Activated CD8-positive, alpha-beta memory T cell treated with anti-CD3 and anti-CD28 coated beads for 24 hours (primary cell): ENCODE results near the gene WWOX.

ENCODE experiments used
- DNase-seq: peaks from one replicate; pipeline ENCODE4 v3.0.0-alpha.2; 2020

The WWOX gene

DNA sequence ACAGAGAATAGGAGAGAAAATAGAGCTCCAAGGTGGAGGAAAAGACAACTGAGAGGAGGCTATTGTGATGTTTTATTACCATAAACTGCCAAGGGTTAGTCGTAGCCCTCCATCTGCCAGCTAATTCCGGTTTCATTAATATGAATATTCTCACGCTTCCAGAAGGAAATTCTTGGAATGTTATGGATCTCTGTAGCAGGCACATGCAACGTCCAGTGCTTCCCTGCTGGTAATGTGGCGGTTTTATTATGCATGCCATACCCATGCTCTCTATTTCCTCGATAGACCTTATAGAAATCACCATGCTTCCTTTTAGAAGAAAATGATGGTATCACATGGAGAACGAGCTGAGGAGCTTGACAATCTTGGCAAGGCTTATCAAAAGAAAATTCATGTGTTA is 1037.5 kb downstream of the WWOX start:
- DNase-seq, result peak; percentile 37

DNA sequence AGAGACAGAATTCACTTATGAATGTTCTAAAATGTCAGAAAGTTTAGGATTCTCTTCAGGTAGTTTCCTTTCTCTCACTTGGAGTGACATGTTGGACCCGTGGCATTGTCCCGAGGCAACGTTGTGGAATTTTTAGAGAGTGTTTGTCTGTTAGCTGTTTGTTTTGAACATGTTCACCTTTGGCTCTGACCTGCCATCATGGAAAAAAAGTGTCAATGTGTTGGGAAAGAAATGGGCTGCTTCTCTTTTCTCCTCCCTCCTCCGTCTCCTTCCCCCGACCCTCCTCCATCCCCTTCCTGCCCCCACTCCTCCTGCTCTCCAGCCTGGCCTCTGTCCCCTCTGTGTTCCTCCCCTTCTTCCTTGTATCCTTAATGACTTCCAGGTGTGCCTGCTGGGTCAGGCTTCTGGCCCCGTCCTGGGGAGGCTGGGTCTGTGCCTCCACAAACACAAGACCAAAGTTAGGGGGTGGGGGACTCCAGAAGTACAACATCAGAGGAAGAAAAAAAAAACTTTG is 1038.0 kb downstream of the WWOX start:
- no peak for DNase-seq

DNA sequence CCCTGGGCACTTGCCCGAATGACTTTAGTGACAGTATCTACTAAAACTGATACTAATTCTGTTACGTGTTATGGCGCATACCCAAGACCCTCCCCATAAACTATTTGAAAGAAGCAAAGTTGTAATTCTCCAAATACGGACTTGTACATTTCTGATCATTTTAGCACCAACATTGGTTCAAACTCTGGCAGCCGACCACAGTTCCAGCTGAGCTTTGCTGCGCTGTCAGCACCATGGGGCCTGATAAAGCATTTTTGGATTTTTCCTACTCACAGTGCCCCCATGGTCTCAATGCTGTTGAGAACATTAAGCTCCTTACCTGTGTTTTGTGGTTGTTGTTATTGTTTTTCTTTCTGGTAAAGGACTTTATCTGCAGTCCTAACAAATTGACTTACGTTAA is 1040.3 kb downstream of the WWOX start:
- DNase-seq, result no peak

DNA sequence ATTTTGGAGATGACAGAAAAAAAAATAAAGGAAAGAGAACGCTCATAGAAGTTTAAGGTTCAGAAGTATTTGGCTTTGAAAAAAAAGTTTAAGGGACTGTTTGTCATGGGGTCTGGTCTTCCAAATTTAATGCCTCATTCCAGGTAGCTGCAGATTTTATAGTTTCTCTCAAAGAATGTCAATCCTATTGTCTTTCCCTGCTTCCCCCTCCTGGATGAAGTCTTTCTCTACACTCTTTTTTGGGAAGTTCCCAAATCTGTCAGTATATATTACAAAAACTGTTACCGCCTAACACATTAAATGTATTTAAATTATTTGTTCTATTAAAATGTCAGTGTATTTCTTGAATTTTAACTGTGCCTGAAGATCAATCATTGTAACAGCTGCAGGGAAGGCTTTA is 1043.6 kb downstream of the WWOX start:
- DNase-seq, result no peak

DNA sequence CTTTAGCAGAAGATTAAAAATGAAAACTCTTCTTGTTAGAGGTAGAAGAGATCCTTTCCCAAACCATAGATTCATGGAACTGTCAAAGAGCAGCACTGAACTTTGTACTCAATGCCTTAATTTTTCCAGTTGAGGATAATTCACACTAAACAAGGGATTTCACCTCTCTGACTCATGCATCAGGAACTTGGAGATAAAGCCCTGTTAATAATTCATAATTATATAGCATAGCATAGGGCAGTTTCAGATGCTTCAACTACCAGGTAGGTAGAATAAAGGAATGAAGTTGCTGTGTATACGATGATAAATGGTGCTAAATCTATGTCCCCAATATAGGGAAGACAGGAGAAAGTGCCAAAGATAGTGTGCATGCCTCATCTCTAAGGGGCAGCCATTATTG is 1050.7 kb downstream of the WWOX start:
- DNase-seq, result no peak

DNA sequence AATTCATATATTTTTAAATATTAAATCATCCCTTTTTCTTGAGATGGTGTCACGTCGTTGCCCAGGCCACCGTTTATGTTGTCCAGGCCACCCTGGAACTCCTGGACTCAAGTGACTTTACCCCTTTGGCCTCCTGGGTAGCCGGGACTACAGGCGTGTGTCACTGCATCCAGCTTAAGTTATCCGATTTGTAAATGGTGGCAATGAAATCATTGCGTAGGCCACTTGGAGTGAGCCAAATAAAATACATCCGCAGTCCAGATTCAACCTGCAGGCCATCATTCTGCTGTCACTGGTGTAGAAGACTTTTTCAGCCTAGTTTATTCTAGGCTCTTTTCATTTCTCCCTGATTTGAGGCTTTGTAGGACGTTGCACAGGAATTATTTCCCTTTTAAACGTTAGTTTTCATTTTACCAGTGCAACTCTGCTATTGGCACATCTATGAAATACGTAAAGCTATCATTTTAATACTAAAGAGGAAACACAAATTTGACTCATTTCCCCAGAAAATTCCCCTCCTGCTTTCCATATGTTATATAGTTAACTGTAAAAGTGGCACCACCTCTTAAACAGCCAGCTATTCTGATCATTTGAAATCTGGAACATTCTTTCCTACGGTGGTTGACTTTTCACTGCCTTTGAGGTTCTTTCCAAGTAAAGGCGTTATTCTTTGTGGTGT is 1051.3 kb downstream of the WWOX start:
- DNase-seq, result no peak

DNA sequence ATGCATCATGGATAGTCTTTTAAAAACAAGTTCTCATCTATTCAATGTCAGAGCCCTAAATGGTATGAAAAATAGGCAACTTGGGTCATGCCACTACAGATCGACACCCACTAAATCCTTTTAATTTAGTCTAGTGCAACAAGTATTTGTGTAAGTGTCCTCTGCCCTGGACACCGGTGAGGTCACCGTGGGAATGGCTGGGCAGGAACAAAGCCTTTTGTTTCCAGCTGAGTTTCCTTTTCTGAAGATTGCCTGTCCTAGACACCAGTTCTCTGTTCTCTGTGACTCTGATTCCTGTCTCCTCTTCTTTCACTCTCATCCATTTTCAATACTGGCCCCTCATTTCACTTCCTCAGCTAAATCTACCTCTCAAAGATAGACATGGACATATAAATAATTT is 1054.6 kb downstream of the WWOX start:
- DNase-seq, result no peak

DNA sequence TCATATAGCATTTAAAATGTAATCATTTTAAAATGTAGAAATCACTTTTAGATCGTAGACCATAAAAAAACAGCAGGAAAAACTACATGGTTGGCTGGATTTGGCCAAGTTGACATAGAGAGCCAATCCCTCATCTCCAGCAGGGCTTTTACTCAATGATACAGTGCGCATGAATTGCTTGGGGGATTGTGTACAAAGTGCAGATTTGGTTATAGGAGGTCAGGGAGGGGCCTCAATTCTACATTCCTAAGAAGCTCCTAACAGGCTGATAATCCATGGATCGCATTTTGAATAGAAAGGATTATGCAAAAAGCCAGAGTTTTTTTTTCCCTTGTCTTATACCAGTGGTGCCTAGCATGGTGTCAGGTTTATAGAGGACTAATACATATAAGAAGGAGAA is 1056.0 kb downstream of the WWOX start:
- no peak for DNase-seq

DNA sequence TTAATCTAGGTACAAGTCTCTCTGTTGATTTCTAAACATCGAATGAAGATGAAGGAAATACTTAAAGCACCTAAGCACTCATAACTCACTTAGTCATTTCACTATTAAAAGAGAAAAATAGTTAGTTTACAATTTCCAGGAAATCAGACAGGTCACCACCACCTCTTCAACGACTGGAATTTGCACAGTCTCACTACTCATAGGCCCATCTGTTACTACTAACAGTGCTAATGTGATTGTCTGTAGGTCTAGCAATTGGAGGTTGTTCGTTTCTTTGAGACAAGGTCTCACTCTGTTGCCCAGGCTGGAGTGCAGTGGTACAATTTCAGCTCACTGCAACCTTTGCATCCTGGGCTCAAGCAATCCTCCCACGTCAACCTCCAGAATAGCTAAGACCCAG is 1056.5 kb downstream of the WWOX start:
- DNase-seq, result no peak

DNA sequence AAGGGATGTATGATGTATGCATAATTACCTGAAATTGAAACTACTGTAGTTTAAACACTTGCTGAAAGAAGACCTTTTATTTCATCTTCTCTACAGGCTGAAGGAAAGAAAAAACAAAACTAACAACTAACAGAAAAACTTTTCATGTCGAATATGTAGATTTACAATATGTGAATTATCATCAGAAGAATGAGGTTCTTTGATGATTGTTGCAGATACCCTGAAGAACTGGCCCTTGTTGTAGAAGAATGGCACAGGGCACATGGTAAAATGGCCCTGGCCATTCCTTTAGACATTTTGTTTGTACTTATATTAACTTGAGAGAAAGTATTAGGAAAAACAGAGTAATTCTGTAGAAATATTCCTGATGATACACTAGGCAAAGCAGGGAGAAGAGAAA is 1057.3 kb downstream of the WWOX start:
- no peak for DNase-seq

DNA sequence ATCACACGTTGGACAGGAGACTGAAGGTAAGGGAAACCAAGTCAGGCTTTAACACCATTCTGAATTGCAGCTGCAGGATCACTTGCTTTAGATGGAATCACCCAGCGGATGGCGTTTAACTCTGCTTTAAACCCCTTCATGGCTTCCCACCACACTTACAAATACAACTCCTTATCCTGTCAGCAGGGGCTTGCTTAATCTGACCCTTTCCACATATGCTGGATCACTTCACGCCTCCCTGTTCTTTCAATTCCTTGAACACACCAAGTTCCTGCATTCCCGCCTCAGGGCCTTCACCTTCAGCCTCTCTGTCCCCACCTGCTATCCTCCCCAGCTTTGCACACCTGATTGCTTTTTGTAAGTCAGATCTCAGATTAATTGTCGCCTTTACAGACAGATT is 1058.9 kb downstream of the WWOX start:
- no peak for DNase-seq

DNA sequence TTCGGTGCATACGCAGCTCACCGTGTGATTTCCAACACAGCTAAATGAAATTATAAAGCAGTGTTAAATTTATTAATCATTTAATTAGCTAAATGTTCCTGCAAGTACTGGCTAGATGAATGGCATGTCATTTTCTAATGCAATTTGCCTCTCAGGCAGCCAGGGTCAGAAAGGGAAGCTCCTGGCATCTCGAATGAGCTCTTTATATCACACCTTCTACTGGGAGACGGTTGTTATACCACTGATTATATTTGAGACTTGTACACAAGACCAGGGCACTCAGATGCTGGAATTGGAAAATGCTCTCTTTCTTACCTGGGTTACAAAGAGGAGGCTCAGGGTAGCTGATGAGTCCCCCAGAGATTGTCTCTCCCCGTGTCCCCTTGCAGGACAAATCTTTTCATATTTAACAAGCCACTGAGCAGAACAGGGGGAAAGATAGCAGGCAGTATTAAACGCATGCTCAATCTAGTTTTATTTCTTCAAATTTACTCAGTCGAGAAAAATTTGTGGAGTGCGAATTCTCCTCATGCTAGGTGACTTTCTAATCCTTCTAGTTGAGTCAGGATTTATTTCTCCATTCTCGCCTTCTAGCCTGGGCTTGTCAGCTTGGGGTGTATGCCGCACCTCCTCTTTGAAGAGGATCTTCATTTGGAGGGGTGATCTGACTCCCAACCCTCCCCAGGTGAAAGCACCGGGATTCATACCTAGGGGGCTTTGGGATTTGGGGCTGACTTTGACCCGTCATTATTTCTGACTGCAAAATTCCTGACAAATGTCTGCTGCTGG is 1060.0 kb downstream of the WWOX start:
- no peak for DNase-seq

DNA sequence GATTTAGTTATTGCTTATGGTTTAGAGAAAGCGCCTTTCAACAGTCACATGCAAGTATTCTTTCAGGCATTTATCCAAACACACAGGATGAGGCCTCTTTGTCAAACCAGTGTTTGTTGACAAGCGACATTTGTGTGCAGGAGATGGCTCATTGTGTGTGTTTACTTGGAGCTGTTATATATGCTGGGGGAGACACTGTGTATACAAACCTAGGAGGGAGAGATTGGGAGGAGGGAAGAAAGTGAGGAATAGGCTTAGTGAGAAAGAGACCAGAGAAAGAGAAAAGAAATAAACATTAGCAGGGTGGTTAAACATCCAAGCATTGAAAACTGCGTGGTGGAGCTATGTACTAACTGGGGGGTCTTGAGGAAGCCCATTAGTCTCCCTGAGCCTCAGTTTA is 1063.5 kb downstream of the WWOX start:
- no peak for DNase-seq

DNA sequence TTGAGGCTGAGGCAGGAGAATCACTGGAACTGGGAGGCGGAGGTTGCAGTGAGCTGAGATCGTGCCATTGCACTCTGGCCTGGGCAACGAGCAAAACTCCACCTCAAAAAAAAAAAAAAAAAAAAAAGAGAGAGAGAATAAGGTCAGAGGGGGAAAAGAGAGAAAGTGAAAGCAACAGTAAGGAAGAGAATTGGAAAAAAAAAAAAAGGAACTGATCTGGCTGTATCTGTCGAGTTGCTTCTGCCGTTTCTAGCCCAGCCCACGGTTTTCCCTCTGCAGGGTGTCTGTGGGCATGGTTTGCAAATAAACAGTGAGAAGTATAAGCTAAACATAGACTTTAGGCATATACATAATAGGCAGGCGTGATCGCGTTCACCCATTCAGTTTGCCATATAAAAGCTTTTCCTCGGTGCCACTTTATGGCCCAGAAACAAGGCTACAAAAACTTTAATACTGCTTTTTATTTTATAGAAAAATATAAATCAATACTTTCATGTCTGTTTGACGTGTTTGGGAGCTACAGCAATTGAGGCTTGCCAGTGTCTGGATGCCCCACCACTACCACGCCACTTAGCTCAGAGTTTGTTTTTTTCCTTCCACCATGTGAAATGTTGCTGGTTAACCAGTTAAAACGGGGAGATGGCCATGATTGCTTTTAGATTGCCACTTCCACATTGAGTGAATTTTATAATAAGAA is 1064.4 kb downstream of the WWOX start:
- DNase-seq, result no peak

DNA sequence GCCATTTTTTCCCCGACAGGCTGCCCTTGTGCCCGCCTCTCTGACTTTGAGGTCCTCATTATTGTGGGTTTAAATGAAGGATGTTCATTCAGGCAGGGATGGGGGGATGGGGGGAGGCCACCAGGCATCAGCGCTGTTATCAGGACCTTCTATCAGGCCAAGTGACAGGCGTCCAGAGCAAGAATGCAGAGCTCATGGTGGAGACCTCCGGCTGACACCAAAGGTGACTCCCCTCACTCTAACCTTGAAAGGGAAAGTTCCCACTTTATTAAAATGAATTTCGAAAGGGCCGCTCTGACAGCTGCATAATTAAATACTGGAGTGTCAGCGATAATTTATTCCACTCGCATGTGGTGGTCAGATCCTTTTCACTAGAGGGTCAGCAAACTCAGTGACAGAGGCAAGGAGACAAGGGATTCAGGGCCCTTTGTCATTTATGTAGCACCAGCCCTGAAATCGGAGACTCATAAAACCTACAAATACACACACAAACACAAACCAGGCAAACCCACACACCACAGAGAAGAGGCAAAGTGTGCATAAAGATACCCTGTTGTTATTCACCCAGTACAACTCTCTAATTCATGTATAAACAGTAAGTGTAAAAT is 1065.0 kb downstream of the WWOX start:
- DNase-seq, result no peak

DNA sequence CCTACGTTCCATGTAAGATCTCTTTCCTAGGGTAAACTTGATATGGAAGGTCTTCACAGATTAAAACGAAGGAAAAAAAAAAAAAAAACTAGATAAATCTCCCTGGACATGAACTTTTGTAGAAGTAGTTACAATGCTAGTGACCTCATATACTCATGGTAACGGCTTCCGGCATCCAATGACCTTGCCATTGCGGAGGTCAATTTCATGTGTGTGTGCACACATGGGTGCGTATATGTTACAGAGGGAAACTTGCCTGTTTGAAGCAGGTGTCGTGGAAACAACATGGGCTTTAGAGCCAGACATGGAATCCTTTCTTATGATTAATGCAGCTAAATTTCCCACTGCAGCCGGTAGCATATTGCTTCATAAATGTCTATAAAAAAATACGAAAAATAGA is 1065.6 kb downstream of the WWOX start:
- no peak for DNase-seq

DNA sequence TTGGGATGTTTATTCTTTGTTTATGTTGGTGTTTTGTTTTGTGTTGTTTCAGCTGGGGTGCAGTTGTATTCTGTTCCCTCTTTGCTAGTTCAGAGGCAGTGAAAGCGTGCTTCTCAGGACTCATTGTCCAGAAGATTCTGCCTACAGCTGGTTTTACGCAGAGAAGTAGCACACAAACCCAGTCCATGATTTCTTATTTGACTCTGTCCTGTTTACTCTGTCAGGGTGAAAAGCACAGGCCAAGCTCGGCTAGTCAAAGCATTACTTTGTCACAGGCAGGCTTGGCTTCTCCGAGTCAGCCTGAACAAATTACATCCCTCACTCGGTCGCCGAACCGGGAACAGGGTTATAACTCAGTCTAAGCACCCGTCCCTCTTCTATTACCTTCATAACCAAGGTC is 1066.1 kb downstream of the WWOX start:
- DNase-seq, result no peak

DNA sequence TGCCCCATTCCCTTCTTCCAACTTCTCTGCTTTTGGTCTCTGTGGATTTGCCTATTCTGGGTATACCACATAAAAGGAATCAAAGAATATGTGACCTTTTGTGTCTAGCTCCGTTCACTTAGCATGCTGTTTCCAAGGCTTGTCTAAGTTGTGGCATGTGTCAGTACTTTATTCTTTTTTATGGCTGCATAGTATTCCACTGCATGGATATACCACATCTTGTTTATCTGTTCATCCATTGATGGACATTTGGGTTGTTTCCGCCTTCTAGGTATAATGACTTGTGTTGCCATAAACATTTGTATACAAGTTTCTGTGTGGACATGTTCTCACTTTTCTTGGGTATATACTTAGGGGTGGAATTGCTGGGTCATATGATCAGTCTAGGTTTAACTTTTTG is 1068.4 kb downstream of the WWOX start:
- DNase-seq, result no peak

DNA sequence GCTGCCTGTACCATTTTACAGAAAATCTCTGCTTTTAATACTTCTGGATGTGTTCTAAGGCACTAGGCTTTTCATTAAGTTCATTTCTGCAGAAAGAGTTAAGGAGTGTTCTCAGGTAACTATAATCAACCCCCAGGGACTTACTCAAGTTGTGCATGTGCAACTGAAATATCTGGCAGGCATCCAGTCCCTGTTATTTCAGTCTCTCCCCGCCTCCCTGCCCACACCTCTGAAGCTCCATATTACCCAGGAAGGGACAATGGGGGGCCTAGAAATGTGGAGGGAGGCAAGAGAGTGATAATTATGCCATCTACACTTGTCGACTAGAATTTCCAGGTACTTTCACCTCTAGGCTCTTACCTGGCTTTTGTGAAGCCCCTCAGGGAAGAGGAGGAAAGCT is 1068.9 kb downstream of the WWOX start:
- no peak for DNase-seq

DNA sequence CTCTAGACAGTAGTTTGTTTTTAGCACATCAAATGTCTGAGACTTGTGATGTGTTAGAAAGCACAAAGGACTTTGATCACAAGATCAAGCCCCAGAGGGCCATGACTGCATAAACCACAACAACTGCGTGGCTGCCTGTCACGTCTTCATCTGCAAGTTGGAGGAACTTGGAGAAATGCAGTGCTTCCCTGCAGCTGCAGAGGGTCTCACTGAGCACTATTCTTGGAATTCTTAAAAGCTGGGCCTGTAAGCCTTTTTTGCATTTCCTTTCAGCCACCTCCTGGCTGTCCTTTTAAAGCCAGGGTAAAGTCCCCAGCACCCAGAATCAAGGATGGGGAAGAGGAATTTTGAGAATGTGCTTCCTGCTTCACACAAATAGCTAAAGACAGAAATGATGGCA is 1069.8 kb downstream of the WWOX start:
- no peak for DNase-seq

DNA sequence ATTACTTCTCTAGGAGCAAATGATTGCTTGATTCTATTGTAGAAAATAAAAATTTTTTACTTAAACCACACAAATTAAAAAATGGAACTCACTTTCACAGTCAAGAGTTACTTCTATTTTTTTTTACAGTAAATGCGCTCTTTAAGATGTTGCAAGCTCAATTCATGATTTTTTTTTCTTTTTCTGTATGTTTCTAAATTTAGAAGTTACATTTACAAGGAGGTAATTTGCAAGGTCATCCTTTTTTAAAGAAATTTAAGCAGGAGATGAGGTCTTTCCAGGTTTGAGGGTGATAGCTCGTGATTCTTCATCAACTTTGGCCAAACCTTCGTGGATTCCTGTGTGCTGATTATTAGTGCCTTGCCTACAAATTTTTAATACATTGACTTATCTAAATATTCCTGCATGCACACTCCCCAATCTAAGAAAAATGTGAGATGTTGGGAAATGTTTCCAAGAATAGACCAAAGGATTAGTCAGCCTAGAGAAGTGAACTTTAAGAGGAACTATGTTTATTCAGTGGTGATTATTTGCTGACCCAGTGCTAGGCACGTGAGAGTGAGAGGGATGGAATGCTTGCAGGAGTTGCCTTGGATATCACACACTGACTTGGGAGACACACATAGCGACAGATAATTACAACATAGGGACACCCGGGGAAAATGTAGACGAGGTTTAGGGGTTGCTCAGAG is 1071.2 kb downstream of the WWOX start:
- no peak for DNase-seq

DNA sequence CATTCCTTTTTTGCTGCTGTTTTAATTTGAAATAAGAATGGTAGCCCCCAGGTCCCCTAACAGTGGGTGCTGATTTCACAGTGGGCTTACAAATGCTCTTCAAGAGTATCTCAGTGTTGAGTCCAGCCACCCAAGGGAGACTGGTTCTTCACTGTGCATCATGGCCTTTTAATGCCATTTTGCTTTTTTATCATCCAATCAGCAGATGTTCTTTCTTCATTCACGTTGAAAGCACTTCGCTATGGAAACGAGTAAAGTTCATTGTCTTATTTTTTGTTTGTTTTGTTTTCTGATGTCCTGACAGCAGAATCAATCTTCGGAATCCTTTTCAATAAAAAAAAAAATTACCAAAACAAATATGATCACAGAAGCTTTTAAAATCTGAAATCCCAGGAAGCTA is 1072.0 kb downstream of the WWOX start:
- no peak for DNase-seq
